Natural killer cell treated with Interleukin-12 subunit alpha and Interleukin-12 subunit beta and Interleukin-15 and Interleukin-18, amount 100 ng/mL, for 72 hours (primary cell): ENCODE results near the gene ZNF665. TPM values are rescaled to one million over a fixed set of nuclear protein-coding genes. Genes with fewer than 3 reads are reported as not detected.
"Not testable (repeated sequence)": the region's sequence is repeated elsewhere in the genome, so short reads cannot be mapped to it uniquely, and the experiment has no call there.

Source experiments
- ATAC-seq, 2 donors: fragments of 150-1000 bp; cut with Tn5 transposase in 1 of 2; sonication (Bioruptor Pico), chemical (Tn5 transposase) in 1 of 2; 2 replicates each; pipeline ENCODE4 v1.10.0; 2021
- DNase-seq: peaks from one replicate; pipeline ENCODE4 v3.0.0; 2022; ENCODE audit warnings: low spot score
- H3K27ac Mint-ChIP-seq, 2 donors: 1 replicate in 1 of 2; 2 replicates in 1 of 2; pipeline ENCODE4 v1.8.0; 2022; ENCODE audit warnings: mixed read lengths in 2 of 2, mild to moderate bottlenecking in 1 of 2, moderate library complexity in 1 of 2
- H3K27me3 Mint-ChIP-seq, 2 donors: 1 replicate in 1 of 2; 2 replicates in 1 of 2; pipeline ENCODE4 v1.8.0; 2022; ENCODE audit warnings: mixed read lengths in 2 of 2
- H3K36me3 Mint-ChIP-seq: one replicate; pipeline ENCODE4 v1.8.0; 2022; ENCODE audit warnings: mixed read lengths
- H3K4me1 Mint-ChIP-seq, 2 donors: 1 replicate in 1 of 2; 2 replicates in 1 of 2; pipeline ENCODE4 v1.8.0; 2022; ENCODE audit warnings: low read depth in 2 of 2, mixed read lengths in 2 of 2, mild to moderate bottlenecking in 1 of 2
- H3K4me3 Mint-ChIP-seq: one replicate; pipeline ENCODE4 v1.8.0; 2022; ENCODE audit warnings: mixed read lengths
- H3K9me3 Mint-ChIP-seq: 2 replicates; pipeline ENCODE4 v1.8.0; 2022; ENCODE audit warnings: mixed read lengths
- total RNA-seq, 2 donors: library from RNA; stranded (reverse); gene quantifications; one replicate each; pipeline ENCODE4 v1.2.3, GENCODE V29; 2022

Gene ZNF665
- total RNA-seq, 2 donors from 2014 or later, result 2.1 to 3.0 TPM

DNA sequence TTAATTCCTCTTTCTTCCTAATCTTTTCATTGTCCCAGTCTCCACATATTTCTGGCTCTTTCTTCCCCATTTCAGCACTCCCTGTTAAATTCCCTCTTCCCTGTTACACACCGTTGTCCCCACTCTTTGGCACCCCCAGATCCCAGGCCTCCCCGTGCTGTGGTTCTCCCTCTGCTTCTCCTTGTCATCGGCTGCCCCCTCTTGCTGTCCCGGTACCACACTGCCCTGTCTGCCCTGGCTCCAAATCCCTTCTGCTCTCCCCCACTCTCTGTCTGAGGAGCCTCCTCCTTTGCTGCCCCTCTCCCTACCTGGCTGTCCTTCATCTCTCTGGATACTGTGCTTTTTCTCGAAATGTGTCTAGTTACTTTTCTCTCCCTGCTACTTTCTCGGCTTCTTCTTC is 61.4 kb downstream of the ZNF665 start:
- Mint-ChIP-seq H3K27ac (peak overlapping the region in 1 of 2 donors; percentile 17), H3K4me1 (peaks cover 6 to 12% of the 10 kb centered on the region in 2 donors), H3K36me3 (peaks cover 25% of the 10 kb centered on the region), H3K27me3 (peaks cover 9 to 13% of the 10 kb centered on the region in 2 donors), H3K4me3 (peak overlapping the region; percentile 53), H3K9me3 (peaks cover 20% of the 10 kb centered on the region)
- ATAC-seq (no peak), DNase-seq (no peak)

DNA sequence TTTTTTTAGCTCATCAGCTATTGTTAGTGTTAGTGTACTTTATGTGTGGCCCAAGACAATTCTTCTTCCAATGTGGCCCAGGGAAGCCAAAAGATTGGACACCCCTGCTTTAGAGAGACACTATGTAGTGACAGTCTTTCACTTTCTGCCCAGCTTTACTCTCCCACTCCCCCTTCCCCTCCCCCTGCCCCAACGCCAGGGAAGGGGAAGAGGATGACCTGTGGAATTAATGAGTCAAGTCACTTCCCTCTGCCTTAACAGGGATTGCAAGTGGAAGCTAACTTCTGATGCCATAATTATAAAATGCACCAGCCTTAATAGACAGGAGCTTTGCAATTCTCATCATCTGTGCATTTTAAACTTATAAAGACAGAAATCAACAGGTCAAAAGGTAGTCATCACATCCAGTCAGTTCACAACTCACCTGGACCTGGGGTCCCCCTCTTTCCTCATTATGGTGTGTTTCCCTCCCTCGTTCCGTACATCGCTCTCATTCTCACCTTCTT is 62.0 kb downstream of the ZNF665 start:
- peaks cover 9 to 13% of the 10 kb centered on the region in 2 donors for H3K27me3 Mint-ChIP-seq
- DNase-seq (no peak), ATAC-seq (no peak)
- H3K36me3 Mint-ChIP-seq, result peaks cover 25% of the 10 kb centered on the region
- H3K4me3 Mint-ChIP-seq, result peak overlapping the region; percentile 53
- peaks cover 6 to 12% of the 10 kb centered on the region in 2 donors for H3K4me1 Mint-ChIP-seq
- H3K9me3 Mint-ChIP-seq, result peaks cover 20% of the 10 kb centered on the region
- no peak overlapping the region for H3K27ac Mint-ChIP-seq

GRCh38 chr19:53130506-53130905 is 62.7 kb downstream of the ZNF665 start:
- Mint-ChIP-seq H3K9me3 (peaks cover 17% of the 10 kb centered on the region), H3K27ac (no peak overlapping the region), H3K36me3 (peaks cover 25% of the 10 kb centered on the region), H3K4me1 (peaks cover 6 to 12% of the 10 kb centered on the region in 2 donors), H3K4me3 (no peak overlapping the region), H3K27me3 (peaks cover 9 to 13% of the 10 kb centered on the region in 2 donors)
- no peak for ATAC-seq
- DNase-seq, result no peak

DNA sequence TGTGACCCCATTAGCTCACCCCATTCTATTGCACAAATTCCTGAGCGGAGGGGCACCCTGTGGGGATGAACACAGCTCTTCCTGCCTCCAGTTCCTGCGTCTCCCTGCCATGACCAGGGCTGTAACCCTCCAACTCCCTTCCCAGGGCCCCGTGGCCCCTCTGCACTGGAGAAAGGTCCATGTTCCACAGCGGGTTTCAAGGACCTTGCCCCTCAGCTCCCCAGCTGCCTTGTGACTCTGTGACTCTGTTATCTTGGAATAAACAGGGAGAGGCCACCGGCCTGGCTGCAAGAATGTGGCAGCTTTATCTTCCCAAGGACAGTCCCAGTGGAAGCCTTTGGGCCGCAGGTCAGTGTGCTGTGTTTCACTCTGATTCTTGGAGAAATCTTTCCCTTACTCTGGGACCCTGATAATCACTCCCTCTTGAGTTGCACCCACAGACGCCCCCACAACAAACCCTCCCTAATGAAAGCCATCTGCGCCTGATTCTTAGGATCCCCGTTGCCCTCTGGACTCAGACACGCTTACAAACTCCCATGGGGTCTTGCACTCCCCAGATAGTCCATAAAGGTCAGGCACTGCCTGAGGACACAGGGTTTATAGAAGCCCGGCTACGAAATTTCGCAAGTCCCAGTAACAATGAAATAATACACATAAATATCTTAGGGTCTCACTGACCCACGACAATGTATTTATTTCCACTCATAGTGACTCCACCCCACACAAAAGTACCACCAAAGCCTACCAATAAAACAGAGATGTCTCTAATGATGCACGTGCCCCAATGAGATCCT is 66.2 kb downstream of the ZNF665 start:
- not testable (repeated sequence) for H3K4me3 Mint-ChIP-seq, H3K9me3 Mint-ChIP-seq, ATAC-seq, DNase-seq, H3K27ac Mint-ChIP-seq
- H3K4me1 Mint-ChIP-seq, result peaks cover 3 to 11% of the 10 kb centered on the region in 2 donors
- peaks cover 19% of the 10 kb centered on the region for H3K36me3 Mint-ChIP-seq
- H3K27me3 Mint-ChIP-seq, result peaks cover 8 to 10% of the 10 kb centered on the region in 2 donors

DNA sequence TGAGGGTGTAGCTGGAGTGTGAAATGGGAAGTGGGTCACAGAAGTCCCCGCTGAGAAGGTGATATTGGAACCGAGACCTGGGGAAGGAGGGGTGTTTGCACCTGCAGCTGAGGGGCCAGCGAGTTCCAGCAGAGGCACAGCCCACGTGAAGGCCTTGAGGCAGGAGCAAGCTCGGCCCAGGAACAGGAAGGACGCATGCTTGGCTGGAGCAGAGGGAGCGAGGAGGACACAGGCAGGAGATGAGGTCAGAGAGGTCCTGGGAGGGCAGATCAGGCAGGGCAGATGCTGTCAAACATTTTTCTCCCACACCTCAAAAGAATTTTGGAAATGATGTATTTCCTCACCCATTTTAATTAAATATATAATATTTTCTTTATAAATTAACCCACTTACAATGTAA is 69.8 kb downstream of the ZNF665 start:
- no peak for DNase-seq
- peaks cover 0 to 5% of the 10 kb centered on the region in 2 donors for H3K4me1 Mint-ChIP-seq

More for the DNA sequence above, 69.8 kb downstream of the ZNF665 start:
- no peak overlapping the region for H3K27ac Mint-ChIP-seq
- ATAC-seq, result no peak
- peaks cover 0 to 4% of the 10 kb centered on the region in 2 donors for H3K27me3 Mint-ChIP-seq
- no peak overlapping the region for H3K4me3 Mint-ChIP-seq
- peaks cover 11% of the 10 kb centered on the region for H3K36me3 Mint-ChIP-seq
- peaks cover 4% of the 10 kb centered on the region for H3K9me3 Mint-ChIP-seq

Other genes starting within 250 kb of the ZNF665 start
- 10 to 100 TPM in 1 of 2 donors, 1 to 10 TPM in 1; 8.7 to 11.8 TPM for gene ZNF816, start 230.5 kb downstream of the ZNF665 start, total RNA-seq
- gene ERVV-1, start 179.4 kb downstream of the ZNF665 start, total RNA-seq, result not detected
- not detected for gene ERVV-2, start 148.6 kb downstream of the ZNF665 start, total RNA-seq
- gene ZNF160, start 89.9 kb downstream of the ZNF665 start, total RNA-seq, result 10 to 100 TPM; 31.3 to 41.4 TPM
- 1 to 10 TPM; 1.1 to 3.2 TPM for gene ZNF415, start 60.4 kb downstream of the ZNF665 start, total RNA-seq
- gene ZNF347, start 34.3 kb downstream of the ZNF665 start, total RNA-seq, result 10 to 100 TPM in 1 of 2 donors, 1 to 10 TPM in 1; 4.6 to 12.6 TPM
- gene ZNF677, start 61.5 kb upstream of the ZNF665 start, total RNA-seq, result 10 to 100 TPM in 1 of 2 donors, 1 to 10 TPM in 1; 2.2 to 11.2 TPM
- gene VN1R2, start 64.9 kb upstream of the ZNF665 start, total RNA-seq, result not detected
- not detected for gene VN1R4, start 74.4 kb upstream of the ZNF665 start, total RNA-seq
- gene ZNF845, start 140.4 kb upstream of the ZNF665 start, total RNA-seq, result 1 to 10 TPM; 5.5 to 7.9 TPM
- 10 to 100 TPM; 12.3 to 18.6 TPM for gene ZNF525, start 172.3 kb upstream of the ZNF665 start, total RNA-seq
- 10 to 100 TPM in 1 of 2 donors, 1 to 10 TPM in 1; 7.7 to 13.5 TPM for gene ZNF765, start 201.8 kb upstream of the ZNF665 start, total RNA-seq
- gene ZNF761, start 238.6 kb upstream of the ZNF665 start, total RNA-seq, result 10 to 100 TPM; 10.9 to 15.4 TPM